Neural crest cell (in vitro differentiated cells): ENCODE data around the gene TSC2. TPM values are rescaled to one million over a fixed set of nuclear protein-coding genes. Genes with fewer than 3 reads are reported as not detected.

Experiments
- DNase-seq: peaks from one replicate; pipeline ENCODE4 v3.0.0; 2021; ENCODE audit warnings: low read depth, mixed read lengths, low spot score
- H3K27ac Mint-ChIP-seq: one replicate; pipeline ENCODE4 v1.8.0; 2021; ENCODE audit warnings: mild to moderate bottlenecking, mixed read lengths; ENCODE audit not compliant: unreplicated experiment
- H3K27me3 Mint-ChIP-seq: 2 replicates; pipeline ENCODE4 v1.8.0; 2021; ENCODE audit warnings: low read depth, mild to moderate bottlenecking, mixed read lengths
- H3K36me3 Mint-ChIP-seq: 2 replicates; pipeline ENCODE4 v1.8.0; 2021; ENCODE audit warnings: low read depth, mild to moderate bottlenecking, mixed read lengths
- H3K4me1 Mint-ChIP-seq: 2 replicates; pipeline ENCODE4 v1.8.0; 2021; ENCODE audit warnings: mixed read lengths
- H3K4me3 Mint-ChIP-seq: one replicate; pipeline ENCODE4 v1.8.0; 2021; ENCODE audit warnings: mild to moderate bottlenecking, mixed read lengths
- H3K9me3 Mint-ChIP-seq: 2 replicates; pipeline ENCODE4 v1.8.0; 2021; ENCODE audit warnings: mixed read lengths
- CTCF ChIP-seq: fragments of 200-600 bp; sonication (generic); conservative IDR thresholded peaks from 2 replicates; pipeline ENCODE4 v1.5.0; 2021; ENCODE audit warnings: antibody characterized with exemption, mild to moderate bottlenecking
- total RNA-seq: library from RNA; stranded (reverse); gene quantifications from 2 replicates; pipeline ENCODE4 v1.2.1, GENCODE V29; 2021

TSC2 gene
- total RNA-seq, 1 donor from 2014 or later = 175 TPM

- DNase-seq = no peak
- Mint-ChIP-seq H3K36me3 (no peaks in the 10 kb centered on the region), H3K4me1 (peaks cover 19% of the 10 kb centered on the region), H3K9me3 (no peaks in the 10 kb centered on the region), H3K27me3 (no peaks in the 10 kb centered on the region), H3K4me3 (peak overlapping the region; percentile 31), H3K27ac (no peak overlapping the region)
- no peak for TF ChIP-seq CTCF
These were observed 42.8 kb upstream of the TSC2 start for GRCh38 chr16:2004795-2005517.

- no peaks in the 10 kb centered on the region for H3K27me3 Mint-ChIP-seq
- no peaks in the 10 kb centered on the region for H3K36me3 Mint-ChIP-seq
- peak overlapping the region; percentile 81 for H3K4me3 Mint-ChIP-seq
- peaks cover 25% of the 10 kb centered on the region for H3K4me1 Mint-ChIP-seq
- no peaks in the 10 kb centered on the region for H3K9me3 Mint-ChIP-seq
- no peak for DNase-seq
- TF ChIP-seq CTCF = no peak
- no peak overlapping the region for H3K27ac Mint-ChIP-seq
These were observed 42.1 kb upstream of the TSC2 start for GRCh38 chr16:2005646-2006045.

GRCh38 chr16:2006317-2006716 is 41.5 kb upstream of the TSC2 start:
- Mint-ChIP-seq H3K36me3 (no peaks in the 10 kb centered on the region), H3K9me3 (no peaks in the 10 kb centered on the region), H3K27me3 (no peaks in the 10 kb centered on the region), H3K4me1 (peaks cover 25% of the 10 kb centered on the region), H3K27ac (no peak overlapping the region), H3K4me3 (peak overlapping the region; percentile 81)
- TF ChIP-seq CTCF = no peak
- DNase-seq = no peak

- peak overlapping the region; percentile 91 for H3K27ac Mint-ChIP-seq
- no peak for DNase-seq
- no peak for TF ChIP-seq CTCF
- no peaks in the 10 kb centered on the region for H3K27me3 Mint-ChIP-seq
- no peaks in the 10 kb centered on the region for H3K9me3 Mint-ChIP-seq
- peaks cover 25% of the 10 kb centered on the region for H3K4me1 Mint-ChIP-seq
- H3K36me3 Mint-ChIP-seq = no peaks in the 10 kb centered on the region
- H3K4me3 Mint-ChIP-seq = peak overlapping the region; percentile 88
These were observed 40.5 kb upstream of the TSC2 start for GRCh38 chr16:2007081-2007836.

- Mint-ChIP-seq H3K36me3 (no peaks in the 10 kb centered on the region), H3K27ac (no peak overlapping the region), H3K27me3 (no peaks in the 10 kb centered on the region), H3K4me1 (peaks cover 25% of the 10 kb centered on the region), H3K4me3 (peak overlapping the region; percentile 88), H3K9me3 (no peaks in the 10 kb centered on the region)
- no peak for TF ChIP-seq CTCF
- DNase-seq = no peak
These were observed 39.7 kb upstream of the TSC2 start for GRCh38 chr16:2008009-2008526.
